Stimulated activated naive CD8-positive, alpha-beta T cell treated with anti-CD3 and anti-CD28 coated beads, Interleukin-15, Interleukin-2, amounts not matched to agents 100 U/mL and 50 U/mL, for 24 hours (primary cell): ENCODE measurements around the gene HNRNPA2B1.
"Not testable (repeated sequence)": the region's sequence is repeated elsewhere in the genome, so short reads cannot be mapped to it uniquely, and the experiment has no call there.

Source experiments
- ATAC-seq: fragments of 150-1000 bp; cut with Tn5 transposase; one replicate; pipeline ENCODE4 v1.10.0; 2021
- DNase-seq: peaks from one replicate; pipeline ENCODE4 v3.0.0; 2021

HNRNPA2B1 gene

GRCh38 chr7:26165950-26166683 is 34.4 kb downstream of the HNRNPA2B1 start:
- DNase-seq: no peak
- peak; percentile 3 for ATAC-seq

GRCh38 chr7:26163804-26164203 is 36.7 kb downstream of the HNRNPA2B1 start:
- not testable (repeated sequence) for ATAC-seq, DNase-seq

- no peak for DNase-seq
- ATAC-seq: no peak
Measured at GRCh38 chr7:26162431-26162830, 38.1 kb downstream of the HNRNPA2B1 start.

GRCh38 chr7:26160896-26161295 is 39.6 kb downstream of the HNRNPA2B1 start:
- DNase-seq (no peak), ATAC-seq (no peak)

GRCh38 chr7:26159243-26159642 is 41.3 kb downstream of the HNRNPA2B1 start:
- DNase-seq (no peak), ATAC-seq (no peak)

- no peak for ATAC-seq
- no peak for DNase-seq
Measured at GRCh38 chr7:26157520-26158105, 42.9 kb downstream of the HNRNPA2B1 start.

- peak; percentile 42 for ATAC-seq
- peak; percentile 42 for DNase-seq
Measured at GRCh38 chr7:26156451-26157420, 43.8 kb downstream of the HNRNPA2B1 start.

GRCh38 chr7:26155531-26156375 is 44.8 kb downstream of the HNRNPA2B1 start:
- DNase-seq: no peak
- ATAC-seq: no peak

GRCh38 chr7:26153823-26154783 is 46.4 kb downstream of the HNRNPA2B1 start:
- DNase-seq: peak; percentile 49
- peak; percentile 38 for ATAC-seq

GRCh38 chr7:26153241-26153822 is 47.2 kb downstream of the HNRNPA2B1 start:
- ATAC-seq (peak; percentile 57), DNase-seq (peak; percentile 34)

GRCh38 chr7:26152782-26153240 is 47.7 kb downstream of the HNRNPA2B1 start:
- peak; percentile 53 for DNase-seq
- not testable (repeated sequence) for ATAC-seq

GRCh38 chr7:26151953-26152781 is 48.4 kb downstream of the HNRNPA2B1 start, which contains the start of gene NFE2L3:
Gene NFE2L3 (plus strand): TSS chr7:26152198. CDS start chr7:26152499, 301 bp downstream.
- DNase-seq (peak; percentile 89), ATAC-seq (peak; percentile 58)

- DNase-seq (no peak), ATAC-seq (no peak)
Measured at GRCh38 chr7:26151650-26151952, 48.9 kb downstream of the HNRNPA2B1 start.

GRCh38 chr7:26151096-26151495 is 49.5 kb downstream of the HNRNPA2B1 start:
- ATAC-seq: no peak
- DNase-seq: no peak

GRCh38 chr7:26149391-26149977 is 51.1 kb downstream of the HNRNPA2B1 start:
- DNase-seq: no peak
- no peak for ATAC-seq

GRCh38 chr7:26148307-26148700 is 52.2 kb downstream of the HNRNPA2B1 start:
- not testable (repeated sequence) for DNase-seq, ATAC-seq

GRCh38 chr7:26147646-26148306 is 52.8 kb downstream of the HNRNPA2B1 start:
- ATAC-seq, DNase-seq: not testable (repeated sequence)

- no peak for ATAC-seq
- no peak for DNase-seq
Measured at GRCh38 chr7:26147030-26147429, 53.5 kb downstream of the HNRNPA2B1 start.
